HG03135 (cell line): ENCODE results near the gene PHACTR3.

Source experiments
- ATAC-seq: cut with Tn5 transposase; IDR thresholded peaks from one replicate; pipeline ENCODE4 v1.9.1; 2021; ENCODE audit warnings: mild to moderate bottlenecking, moderate library complexity; ENCODE audit not compliant: unreplicated experiment

The PHACTR3 gene

GRCh38 chr20:59772931-59773913 is 168.9 kb downstream of the PHACTR3 start:
- no peak for ATAC-seq

GRCh38 chr20:59774204-59774641 is 169.9 kb downstream of the PHACTR3 start:
- ATAC-seq: no peak

GRCh38 chr20:59774921-59775686 is 170.8 kb downstream of the PHACTR3 start:
- ATAC-seq: no peak

- no peak for ATAC-seq
Measured at GRCh38 chr20:59775687-59776055, 171.3 kb downstream of the PHACTR3 start.

GRCh38 chr20:59776059-59776603 is 171.8 kb downstream of the PHACTR3 start:
- ATAC-seq: no peak

GRCh38 chr20:59776626-59777330 is 172.4 kb downstream of the PHACTR3 start:
- no peak for ATAC-seq

- ATAC-seq: no peak
Measured at GRCh38 chr20:59777331-59777725, 173.0 kb downstream of the PHACTR3 start.

GRCh38 chr20:59777814-59778575 is 173.7 kb downstream of the PHACTR3 start:
- ATAC-seq: no peak

- no peak for ATAC-seq
Measured at GRCh38 chr20:59778615-59779200, 174.4 kb downstream of the PHACTR3 start.

- no peak for ATAC-seq
Measured at GRCh38 chr20:59779656-59780380, 175.5 kb downstream of the PHACTR3 start.

- no peak for ATAC-seq
Measured at GRCh38 chr20:59780494-59781185, 176.3 kb downstream of the PHACTR3 start.

GRCh38 chr20:59781226-59781625 is 176.9 kb downstream of the PHACTR3 start:
- no peak for ATAC-seq

GRCh38 chr20:59782986-59783640 is 178.8 kb downstream of the PHACTR3 start:
- no peak for ATAC-seq

- no peak for ATAC-seq
Measured at GRCh38 chr20:59783641-59784010, 179.3 kb downstream of the PHACTR3 start.

- no peak for ATAC-seq
Measured at GRCh38 chr20:59784365-59784764, 180.0 kb downstream of the PHACTR3 start.

- no peak for ATAC-seq
Measured at GRCh38 chr20:59784791-59785668, 180.7 kb downstream of the PHACTR3 start.

- ATAC-seq: no peak
Measured at GRCh38 chr20:59785669-59785959, 181.3 kb downstream of the PHACTR3 start.
